Mesenchymal stem cell (in vitro differentiated cells and primary cell): ENCODE data around the gene IL1R2.
A peak's percentile ranks its signal among the peaks of the same experiment; 100 is the strongest.

ENCODE experiments used
- DNase-seq: peaks from one replicate; pipeline ENCODE4 v3.0.0-alpha.2; 2013
- H2AFZ ChIP-seq: one replicate; pipeline ENCODE4 v1.6.1; 2013; ENCODE audit warnings: low read depth, mild to moderate bottlenecking, control low read depth, inconsistent platforms, low read length, moderate library complexity
- H2AK5ac ChIP-seq: 2 replicates; pipeline ENCODE4 v1.6.1; 2013; ENCODE audit warnings: low read length, moderate library complexity, mild to moderate bottlenecking, inconsistent platforms; ENCODE audit not compliant: severe bottlenecking
- H2BK120ac ChIP-seq: one replicate; pipeline ENCODE4 v1.6.1; 2013; ENCODE audit warnings: low read depth, mild to moderate bottlenecking, inconsistent platforms, low read length, moderate library complexity
- H2BK12ac ChIP-seq, 2 experiments: one replicate each; pipeline ENCODE4 v1.6.1; 2013; ENCODE audit warnings: inconsistent platforms in 2 of 2, low read length in 2 of 2, mild to moderate bottlenecking in 2 of 2, moderate library complexity in 2 of 2, control low read depth in 1 of 2
- H2BK15ac ChIP-seq: one replicate; pipeline ENCODE4 v1.6.1; 2013; ENCODE audit warnings: mild to moderate bottlenecking, low read depth, inconsistent platforms; ENCODE audit not compliant: poor library complexity, severe bottlenecking
- H2BK5ac ChIP-seq: 2 replicates; pipeline ENCODE4 v1.6.1; 2013; ENCODE audit warnings: low read depth, mild to moderate bottlenecking, low read length, control low read depth, inconsistent platforms; ENCODE audit not compliant: poor library complexity, severe bottlenecking
- H3K14ac ChIP-seq, 2 experiments: one replicate each; pipeline ENCODE4 v1.6.1; 2013; ENCODE audit warnings: inconsistent platforms in 2 of 2, low read length in 2 of 2, control low read depth in 1 of 2, mild to moderate bottlenecking in 1 of 2, moderate library complexity in 1 of 2
- H3K18ac ChIP-seq, 2 experiments: one replicate each; pipeline ENCODE4 v1.6.1; 2013; ENCODE audit warnings: inconsistent platforms in 2 of 2, low read length in 2 of 2, control low read depth in 1 of 2, low read depth in 1 of 2, mild to moderate bottlenecking in 1 of 2
- H3K23ac ChIP-seq, 2 experiments: one replicate each; pipeline ENCODE4 v1.6.1; 2013; ENCODE audit warnings: inconsistent platforms in 2 of 2, low read length in 2 of 2, mild to moderate bottlenecking in 2 of 2, moderate library complexity in 2 of 2, control low read depth in 1 of 2
- H3K27ac ChIP-seq: 2 replicates; pipeline ENCODE4 v1.5.1; 2013; ENCODE audit warnings: mild to moderate bottlenecking, moderate library complexity, low read length, control low read depth, inconsistent platforms; ENCODE audit not compliant: poor library complexity, severe bottlenecking
- H3K27me3 ChIP-seq, 2 experiments: 2 replicates each; pipeline versions ENCODE4 v1.6.1 to v1.7.0; 2013; ENCODE audit warnings: low read length in 2 of 2, mild to moderate bottlenecking in 2 of 2, moderate library complexity in 2 of 2, control low read depth in 1 of 2, inconsistent platforms in 1 of 2; ENCODE audit not compliant: control insufficient read depth in 1 of 2, insufficient read depth in 1 of 2
- H3K36me3 ChIP-seq, 2 experiments: 2 replicates each; pipeline versions ENCODE4 v1.6.1 to v1.7.0; 2013; ENCODE audit warnings: low read length in 2 of 2, control low read depth in 1 of 2, inconsistent platforms in 1 of 2, low read depth in 1 of 2, mild to moderate bottlenecking in 1 of 2; ENCODE audit not compliant: insufficient read depth in 2 of 2, control insufficient read depth in 1 of 2
- H3K4ac ChIP-seq, 2 experiments: one replicate each; pipeline ENCODE4 v1.6.1; 2013; ENCODE audit warnings: inconsistent platforms in 2 of 2, low read length in 2 of 2, mild to moderate bottlenecking in 2 of 2, moderate library complexity in 2 of 2, control low read depth in 1 of 2, low read depth in 1 of 2
- H3K4me1 ChIP-seq: 2 replicates; pipeline ENCODE4 v1.6.1; 2013; ENCODE audit warnings: low read depth, low read length, control low read depth; ENCODE audit not compliant: control insufficient read depth, insufficient read depth
- H3K4me2 ChIP-seq: 2 replicates; pipeline ENCODE4 v1.6.1; 2013; ENCODE audit warnings: low read length, mild to moderate bottlenecking, inconsistent platforms; ENCODE audit not compliant: poor library complexity, severe bottlenecking
- H3K4me3 ChIP-seq, 2 experiments: 2 replicates each; pipeline versions ENCODE4 v1.5.1 to v1.7.0; 2013; ENCODE audit warnings: low read length in 2 of 2, mild to moderate bottlenecking in 2 of 2, control low read depth in 1 of 2, low read depth in 1 of 2; ENCODE audit not compliant: insufficient read depth in 1 of 2
- H3K79me1 ChIP-seq: replicated peaks from 2 replicates; pipeline ENCODE4 v1.6.1; 2013; ENCODE audit warnings: mild to moderate bottlenecking, control low read depth, low read length, inconsistent platforms; ENCODE audit not compliant: poor library complexity, severe bottlenecking
- H3K9ac ChIP-seq: 2 replicates; pipeline ENCODE4 v1.7.0; 2013; ENCODE audit warnings: mild to moderate bottlenecking, low read length, moderate library complexity
- H3K9me3 ChIP-seq: 2 replicates; pipeline ENCODE4 v1.7.0; 2013; ENCODE audit warnings: mild to moderate bottlenecking, low read length; ENCODE audit not compliant: control insufficient read depth
- H4K8ac ChIP-seq: one replicate; pipeline ENCODE4 v1.6.1; 2013; ENCODE audit warnings: inconsistent platforms, mild to moderate bottlenecking, low read length, moderate library complexity
- H4K91ac ChIP-seq: one replicate; pipeline ENCODE4 v1.6.1; 2013; ENCODE audit warnings: mild to moderate bottlenecking, low read length, inconsistent platforms
- WGBS: methylation state at CpG from one replicate; pipeline ENCODE4 v1.1.7; 2013; ENCODE audit warnings: mixed read lengths; 5-methylcytosine and 5-hydroxymethylcytosine counted together

Gene IL1R2

GRCh38 chr2:101986376-101986775, 5.4 kb upstream of the IL1R2 start:
- H3K18ac ChIP-seq: no peak overlapping the region
- H3K9me3 ChIP-seq: no peaks in the 10 kb centered on the region
- no peak overlapping the region for H3K4me3 ChIP-seq
- H4K91ac ChIP-seq: no peak overlapping the region
- no peak overlapping the region for H3K4ac ChIP-seq
- no peak overlapping the region for H2BK5ac ChIP-seq
- no peak overlapping the region for H3K14ac ChIP-seq
- no peak overlapping the region for H3K9ac ChIP-seq
- no peak overlapping the region for H3K27ac ChIP-seq
- H2AFZ ChIP-seq: no peak overlapping the region
- 75% methylated on average over 4 of the region's 4 CpGs for WGBS
- no peak for DNase-seq
- H2BK12ac ChIP-seq: peak overlapping the region in 1 of 2 experiments; percentile 35
- H3K36me3 ChIP-seq: no peaks in the 10 kb centered on the region
- peaks cover 3 to 19% of the 10 kb centered on the region in 2 experiments for H3K27me3 ChIP-seq
- H2BK120ac ChIP-seq: no peak overlapping the region
- H4K8ac ChIP-seq: no peak overlapping the region
- H3K4me2 ChIP-seq: no peak overlapping the region
- peaks cover 13% of the 10 kb centered on the region for H3K4me1 ChIP-seq
- no peak overlapping the region for H2AK5ac ChIP-seq
- no peaks in the 10 kb centered on the region for H3K79me1 ChIP-seq
- no peak overlapping the region for H2BK15ac ChIP-seq
- H3K23ac ChIP-seq: no peak overlapping the region

GRCh38 chr2:101986804-101987740, 4.7 kb upstream of the IL1R2 start:
- H3K9ac ChIP-seq: no peak overlapping the region
- H2AK5ac ChIP-seq: no peak overlapping the region
- H4K91ac ChIP-seq: no peak overlapping the region
- H2BK120ac ChIP-seq: no peak overlapping the region
- H3K36me3 ChIP-seq: no peaks in the 10 kb centered on the region
- H3K27ac ChIP-seq: no peak overlapping the region
- H3K18ac ChIP-seq: no peak overlapping the region
- DNase-seq: no peak
- H3K4me3 ChIP-seq: no peak overlapping the region
- no peak overlapping the region for H3K23ac ChIP-seq
- no peak overlapping the region for H4K8ac ChIP-seq
- H3K4ac ChIP-seq: no peak overlapping the region
- peaks cover 9 to 25% of the 10 kb centered on the region in 2 experiments for H3K27me3 ChIP-seq
- H2AFZ ChIP-seq: no peak overlapping the region
- 67% methylated on average over 7 of the region's 9 CpGs for WGBS
- peak overlapping the region in 1 of 2 experiments; percentile 58 for H3K14ac ChIP-seq
- H3K79me1 ChIP-seq: no peaks in the 10 kb centered on the region
- H3K9me3 ChIP-seq: no peaks in the 10 kb centered on the region
- no peak overlapping the region for H2BK5ac ChIP-seq
- H2BK15ac ChIP-seq: no peak overlapping the region
- no peak overlapping the region for H3K4me2 ChIP-seq
- peaks cover 13% of the 10 kb centered on the region for H3K4me1 ChIP-seq
- H2BK12ac ChIP-seq: no peak overlapping the region

GRCh38 chr2:101987832-101988231, 3.9 kb upstream of the IL1R2 start:
- no peaks in the 10 kb centered on the region for H3K36me3 ChIP-seq
- no peak overlapping the region for H2BK5ac ChIP-seq
- peaks cover 13% of the 10 kb centered on the region for H3K4me1 ChIP-seq
- no peak overlapping the region for H3K4me2 ChIP-seq
- H2AFZ ChIP-seq: no peak overlapping the region
- no peak overlapping the region for H2BK120ac ChIP-seq
- no peak for DNase-seq
- H3K4ac ChIP-seq: no peak overlapping the region
- H2BK12ac ChIP-seq: no peak overlapping the region
- H3K27me3 ChIP-seq: peaks cover 14 to 33% of the 10 kb centered on the region in 2 experiments
- 80% methylated on average over 5 of the region's 5 CpGs for WGBS
- H3K14ac ChIP-seq: no peak overlapping the region
- H3K23ac ChIP-seq: no peak overlapping the region
- no peak overlapping the region for H2AK5ac ChIP-seq
- no peak overlapping the region for H2BK15ac ChIP-seq
- H3K9ac ChIP-seq: no peak overlapping the region
- H3K27ac ChIP-seq: no peak overlapping the region
- no peaks in the 10 kb centered on the region for H3K79me1 ChIP-seq
- no peak overlapping the region for H3K18ac ChIP-seq
- no peak overlapping the region for H3K4me3 ChIP-seq
- no peak overlapping the region for H4K8ac ChIP-seq
- H4K91ac ChIP-seq: no peak overlapping the region
- H3K9me3 ChIP-seq: no peaks in the 10 kb centered on the region

GRCh38 chr2:101988541-101988940, 3.2 kb upstream of the IL1R2 start:
- no peak overlapping the region for H4K8ac ChIP-seq
- H3K9me3 ChIP-seq: no peaks in the 10 kb centered on the region
- no peak for DNase-seq
- H3K79me1 ChIP-seq: no peaks in the 10 kb centered on the region
- peaks cover 11% of the 10 kb centered on the region for H3K4me1 ChIP-seq
- no peak overlapping the region for H3K9ac ChIP-seq
- H3K36me3 ChIP-seq: no peaks in the 10 kb centered on the region
- H2AFZ ChIP-seq: no peak overlapping the region
- H4K91ac ChIP-seq: no peak overlapping the region
- no peak overlapping the region for H2BK5ac ChIP-seq
- H2BK120ac ChIP-seq: no peak overlapping the region
- no peak overlapping the region for H3K4me3 ChIP-seq
- no peak overlapping the region for H3K23ac ChIP-seq
- H3K4me2 ChIP-seq: no peak overlapping the region
- no peak overlapping the region for H3K4ac ChIP-seq
- no peak overlapping the region for H2AK5ac ChIP-seq
- H3K18ac ChIP-seq: no peak overlapping the region
- H2BK12ac ChIP-seq: no peak overlapping the region
- peak overlapping the region in 1 of 2 experiments; percentile 49 for H3K14ac ChIP-seq
- no peak overlapping the region for H2BK15ac ChIP-seq
- H3K27ac ChIP-seq: no peak overlapping the region
- 77% methylated on average over 7 of the region's 7 CpGs for WGBS
- peaks cover 20 to 40% of the 10 kb centered on the region in 2 experiments for H3K27me3 ChIP-seq
